ENCODE data around the gene TOR4A.

The TOR4A gene

DNA sequence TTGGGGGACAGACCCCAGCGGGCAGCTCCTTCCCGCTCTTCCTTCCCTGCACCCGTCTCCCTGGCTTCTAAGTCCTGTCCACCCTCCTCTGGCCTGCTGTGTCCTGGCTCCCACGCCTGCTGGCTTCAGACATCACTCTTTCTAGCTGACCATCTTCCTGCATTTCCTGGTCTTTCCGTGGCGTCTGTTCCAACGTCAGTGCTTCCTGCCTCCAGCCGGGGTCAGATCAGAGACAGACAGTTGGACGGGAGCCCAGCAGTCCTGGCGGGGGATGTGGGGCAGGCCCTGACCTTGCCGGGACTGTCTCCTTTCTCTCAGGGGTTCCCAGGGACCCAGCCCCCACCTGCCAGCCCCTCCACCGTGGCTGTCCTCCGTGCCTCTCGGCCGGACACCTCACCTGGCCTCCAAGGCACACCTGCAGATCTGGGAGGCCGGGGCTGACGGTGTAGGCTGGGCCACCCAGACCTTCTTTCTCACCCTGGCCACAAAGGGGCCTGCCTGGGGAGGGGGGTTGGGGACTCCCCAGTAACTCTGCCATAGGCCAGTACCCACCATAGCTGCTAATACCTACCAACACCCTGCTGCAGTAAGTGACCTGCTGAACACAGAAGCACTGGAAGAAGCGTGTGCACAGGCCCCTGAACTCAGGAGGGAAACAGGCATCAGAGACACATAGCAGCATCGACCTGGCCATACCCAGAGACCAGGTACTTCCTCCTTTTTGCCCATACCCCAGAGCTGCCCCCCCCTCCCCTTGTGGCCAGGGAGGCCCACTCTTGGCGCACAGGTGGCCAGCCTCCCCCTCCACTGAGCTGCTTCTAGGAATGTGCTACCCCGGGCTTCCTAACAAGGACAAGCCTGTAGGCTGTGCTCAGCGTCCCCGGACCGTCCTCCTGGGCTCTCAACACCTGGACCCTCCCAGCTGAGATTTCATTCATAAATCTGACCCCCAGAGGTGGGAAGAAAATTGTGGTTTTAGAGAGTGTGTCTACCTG, 19.4 kb downstream of the TOR4A start:
- no peak for DNase-seq

DNA sequence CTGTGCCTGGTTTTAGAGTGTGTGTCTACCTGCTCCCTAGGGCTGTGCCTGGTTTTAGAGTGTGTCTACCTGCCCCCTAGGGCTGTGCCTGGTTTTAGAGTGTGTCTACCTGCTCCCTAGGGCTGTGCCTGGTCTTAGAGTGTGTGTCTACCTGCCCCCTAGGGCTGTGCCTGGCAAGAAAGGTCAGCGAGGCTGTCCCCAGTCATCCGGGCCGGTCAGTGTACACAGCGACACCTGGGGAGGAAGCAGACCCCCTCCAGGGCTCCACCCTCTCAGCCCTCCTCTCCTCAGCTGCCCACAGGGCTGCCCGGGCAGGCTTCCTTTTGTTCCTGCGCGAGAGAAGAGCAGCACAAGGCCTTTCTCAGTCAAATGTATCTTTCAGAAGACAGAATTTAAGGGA, 20.4 kb downstream of the TOR4A start:
- DNase-seq: no peak

DNA sequence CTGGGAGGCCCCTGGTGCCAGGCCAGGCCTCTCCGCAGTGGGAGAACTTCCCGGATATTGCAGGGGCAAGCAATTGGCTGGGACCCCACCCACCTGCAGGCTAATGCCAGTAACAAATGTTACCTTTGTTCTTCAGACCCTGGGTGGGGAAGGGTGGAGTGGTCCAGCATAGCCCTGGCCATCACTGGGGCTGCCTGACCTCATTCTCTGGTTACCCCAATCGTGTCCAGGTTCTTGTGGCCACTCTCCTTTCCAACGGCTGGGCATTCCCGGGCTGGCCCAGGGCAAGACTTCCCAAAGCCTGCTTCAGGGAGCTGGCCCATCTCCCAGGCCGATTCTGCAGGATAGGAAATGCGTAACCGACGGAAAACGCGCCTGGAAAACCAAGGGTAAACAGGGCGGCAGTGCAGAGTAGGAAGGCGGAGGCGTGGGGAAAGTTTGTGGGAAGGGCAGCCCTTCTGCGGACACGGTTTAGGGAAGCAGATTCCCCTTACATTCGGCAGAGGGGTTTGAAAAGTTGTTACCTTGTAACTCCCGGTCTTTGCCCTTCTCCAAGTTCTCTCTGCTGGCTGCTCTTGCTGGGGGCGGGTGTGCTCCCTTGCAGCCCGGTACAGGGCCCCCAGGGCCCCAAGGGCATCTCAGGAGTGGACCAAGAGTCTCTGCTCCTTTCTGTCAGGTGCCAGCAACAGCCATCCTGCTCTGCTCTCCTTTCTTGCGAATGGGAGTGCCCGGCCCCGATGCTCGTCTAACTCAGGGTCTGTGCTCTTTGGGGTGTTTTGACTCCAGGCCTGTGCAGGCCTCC, 21.1 kb downstream of the TOR4A start:
- DNase-seq: no peak

DNA sequence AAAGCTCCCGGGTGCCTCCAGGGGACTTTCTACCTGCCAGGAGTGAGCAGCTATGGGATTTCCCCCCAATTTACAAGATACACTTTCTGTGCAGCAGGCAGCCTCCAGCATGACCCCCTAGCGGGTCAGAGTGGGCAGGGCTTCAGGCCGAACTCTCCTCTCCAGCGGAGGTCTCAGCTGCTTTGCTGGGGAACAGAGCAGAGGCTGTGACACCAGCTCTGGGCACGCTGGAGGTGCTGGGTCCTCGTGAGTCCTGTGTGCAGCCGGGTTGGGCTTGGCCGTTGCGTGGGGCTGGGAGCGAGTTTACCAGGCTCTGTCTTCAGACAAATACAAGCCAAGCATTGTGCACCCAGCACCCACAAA, 21.7 kb downstream of the TOR4A start:
- DNase-seq: no peak

DNA sequence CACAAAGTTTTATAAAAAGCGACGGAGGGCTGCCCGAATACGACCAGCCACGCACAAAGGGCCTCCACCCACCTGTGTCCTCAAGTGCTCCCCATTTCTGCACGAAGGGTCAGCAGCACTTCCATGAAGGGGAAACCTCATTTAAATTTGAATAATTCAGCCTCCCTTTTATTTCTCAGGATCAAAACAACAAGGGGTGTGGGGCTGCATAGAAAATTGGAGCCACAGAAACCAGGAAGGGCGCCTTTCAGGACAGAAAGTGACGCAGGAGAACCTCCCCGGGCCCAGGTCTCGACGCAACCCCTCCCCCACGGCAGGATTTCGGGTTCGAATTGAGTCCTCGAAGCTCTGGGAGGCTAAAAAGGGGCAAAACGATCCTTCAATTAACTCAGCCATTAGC, 22.4 kb downstream of the TOR4A start:
- no peak for DNase-seq

DNA sequence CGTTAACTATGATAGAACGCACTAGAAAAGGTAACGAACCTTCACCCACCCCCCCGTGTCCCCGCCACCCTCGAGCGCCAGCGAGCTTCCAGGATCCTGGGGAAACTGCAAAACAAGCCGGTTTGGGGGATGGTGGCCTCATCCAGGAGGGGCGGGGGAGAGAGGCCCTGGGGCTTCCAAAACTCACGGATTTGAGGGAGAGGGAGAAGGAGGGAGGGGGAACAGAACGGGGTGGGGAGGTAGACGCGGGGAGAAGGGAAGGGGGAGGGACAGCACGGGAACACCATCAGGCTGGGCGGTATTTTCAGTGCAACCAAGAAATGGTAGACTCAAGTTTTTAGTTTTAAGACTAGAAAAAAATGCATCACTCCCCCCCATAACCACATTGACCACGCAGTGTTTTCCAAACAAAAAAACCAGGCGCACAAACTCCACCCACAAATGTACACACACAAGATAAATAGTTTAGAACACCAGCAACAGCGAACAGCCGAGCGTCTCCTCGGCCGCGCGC, 23.1 kb downstream of the TOR4A start:
- no peak for DNase-seq

DNA sequence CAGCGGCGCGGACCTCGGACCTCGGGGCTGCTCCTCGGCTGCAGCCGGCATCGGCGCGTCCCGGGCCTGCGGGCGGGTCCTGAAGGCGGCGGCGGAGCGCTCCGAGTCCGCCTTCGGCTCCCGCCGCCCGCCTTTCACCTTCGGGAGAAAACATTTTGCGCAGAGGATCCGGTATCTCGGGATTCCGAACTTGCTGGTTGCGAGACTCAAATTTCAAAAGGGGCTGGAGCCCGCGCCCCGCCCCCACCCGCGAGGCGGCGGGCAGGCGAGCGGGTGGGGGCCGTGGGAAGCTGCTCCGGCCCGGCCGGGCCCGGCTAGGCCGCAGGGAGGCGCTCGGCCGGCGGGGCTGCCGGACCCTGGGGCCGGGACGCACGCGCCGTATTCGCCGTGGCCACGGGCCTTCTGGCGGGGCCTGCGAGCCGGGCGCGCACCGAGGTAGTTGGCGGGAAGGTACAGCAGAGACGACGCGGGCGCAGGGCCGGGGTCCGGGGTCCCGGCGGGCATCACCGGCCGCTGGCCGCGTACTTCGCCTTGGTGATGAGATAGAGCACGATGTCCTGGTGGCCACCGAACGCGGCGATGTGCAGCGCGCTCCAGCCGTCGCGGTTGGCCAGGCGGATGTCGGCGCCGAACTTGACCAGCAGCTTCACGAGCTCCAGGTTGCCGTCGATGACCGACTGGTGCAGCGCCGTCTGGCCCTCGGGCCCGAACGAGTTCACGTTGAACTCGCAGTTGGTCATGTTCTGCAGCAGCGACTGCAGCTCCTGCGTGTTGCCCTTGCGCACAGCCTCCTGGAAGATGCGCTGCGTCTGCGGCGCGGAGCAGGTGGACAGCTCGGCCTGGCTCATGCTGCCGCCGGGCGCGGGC, 23.8 kb downstream of the TOR4A start:
- DNase-seq: no peak

DNA sequence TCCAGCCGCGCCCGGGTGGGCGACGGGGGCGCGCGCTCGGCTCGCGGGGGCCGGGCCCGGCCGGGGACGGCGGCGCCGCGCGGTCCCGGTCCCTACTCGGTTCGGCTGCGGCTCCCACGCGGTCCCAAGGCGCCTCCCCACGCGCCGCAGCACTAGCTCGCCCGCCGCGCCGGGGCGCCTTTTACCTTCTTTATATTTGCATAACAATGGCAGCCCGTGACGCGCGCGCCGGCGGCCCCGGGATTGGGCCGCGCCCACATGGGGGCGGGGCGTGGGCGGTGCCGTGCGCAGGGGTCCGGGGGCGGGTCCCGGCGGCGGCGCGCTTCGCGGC, 24.6 kb downstream of the TOR4A start, which contains the start of gene NRARP:
TSS of gene NRARP (minus strand) at position 154 of the 331 bp plus-strand sequence. CDS start 343 bp downstream, outside the sequence.
- DNase-seq: peak; percentile 29

DNA sequence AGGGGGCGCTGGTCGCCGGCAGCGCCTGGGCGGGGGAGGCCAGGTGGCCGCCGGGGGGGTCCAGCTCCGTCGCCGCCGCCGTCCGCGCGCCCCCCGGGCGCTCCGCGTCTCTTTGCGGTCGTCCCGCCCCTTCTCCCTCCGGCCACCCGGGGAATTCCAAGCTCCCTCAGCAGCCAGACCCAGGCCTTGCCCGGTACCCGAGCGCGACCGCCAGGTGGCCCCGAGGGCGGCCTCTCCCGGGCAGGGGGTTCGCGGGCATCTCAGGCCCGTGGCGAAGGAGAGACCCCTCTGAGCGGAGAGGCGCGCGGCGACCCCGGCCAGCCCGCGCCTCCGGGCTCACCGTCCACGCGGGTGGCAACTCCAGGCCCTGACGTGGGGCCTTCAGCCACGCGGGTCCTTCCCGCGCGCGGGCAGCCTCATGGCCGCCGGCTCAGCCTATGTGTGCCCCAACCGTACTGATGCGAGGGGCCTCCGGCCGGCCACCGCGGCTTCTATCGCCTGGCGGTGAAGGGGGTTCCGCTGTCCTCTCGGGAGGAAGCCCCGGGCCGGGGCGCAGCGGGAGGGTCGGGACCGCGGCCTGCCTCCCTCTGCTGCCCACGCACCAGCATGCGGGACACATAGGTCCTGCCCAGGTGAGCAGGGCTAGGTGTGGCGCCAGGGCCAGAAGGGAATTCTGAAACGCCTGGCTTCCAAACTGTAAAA, 25.1 kb downstream of the TOR4A start:
- DNase-seq: no peak

DNA sequence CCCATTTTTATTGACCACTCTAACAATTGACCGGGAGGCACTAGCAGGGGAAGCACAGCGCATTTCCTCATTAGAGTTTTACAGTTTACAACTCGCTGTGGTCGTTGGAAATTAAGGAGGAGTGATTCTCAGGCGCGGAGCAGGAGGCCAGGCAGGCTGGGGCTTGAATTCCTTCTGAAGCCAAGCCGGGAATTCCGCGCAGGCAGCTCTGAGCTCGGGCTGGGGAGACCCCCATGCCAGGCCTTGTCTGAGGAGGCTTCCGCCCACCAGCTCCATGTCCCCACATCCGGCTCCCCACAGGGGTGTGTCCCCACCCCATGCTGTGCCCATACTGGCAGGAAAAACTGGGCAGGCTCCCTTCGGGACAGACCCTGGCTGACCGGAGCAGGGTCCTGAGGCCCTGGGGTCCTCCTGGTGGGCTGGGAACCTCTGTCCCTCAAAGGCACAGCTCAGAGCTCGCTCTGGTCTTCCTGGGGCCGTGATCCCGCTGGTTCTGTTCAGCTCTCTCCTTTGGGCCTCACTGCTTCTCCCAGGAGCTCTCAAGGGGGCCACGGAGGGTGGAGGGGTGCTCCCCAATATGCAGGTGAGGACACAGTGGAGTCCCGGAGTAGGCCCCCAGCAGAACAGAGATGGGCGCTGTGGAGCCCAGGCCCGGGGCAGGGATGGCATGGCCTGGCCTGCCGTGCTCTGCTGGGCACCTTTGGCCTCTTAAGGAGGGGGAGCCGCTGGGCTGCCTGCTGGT, 25.8 kb downstream of the TOR4A start:
- no peak for DNase-seq

DNA sequence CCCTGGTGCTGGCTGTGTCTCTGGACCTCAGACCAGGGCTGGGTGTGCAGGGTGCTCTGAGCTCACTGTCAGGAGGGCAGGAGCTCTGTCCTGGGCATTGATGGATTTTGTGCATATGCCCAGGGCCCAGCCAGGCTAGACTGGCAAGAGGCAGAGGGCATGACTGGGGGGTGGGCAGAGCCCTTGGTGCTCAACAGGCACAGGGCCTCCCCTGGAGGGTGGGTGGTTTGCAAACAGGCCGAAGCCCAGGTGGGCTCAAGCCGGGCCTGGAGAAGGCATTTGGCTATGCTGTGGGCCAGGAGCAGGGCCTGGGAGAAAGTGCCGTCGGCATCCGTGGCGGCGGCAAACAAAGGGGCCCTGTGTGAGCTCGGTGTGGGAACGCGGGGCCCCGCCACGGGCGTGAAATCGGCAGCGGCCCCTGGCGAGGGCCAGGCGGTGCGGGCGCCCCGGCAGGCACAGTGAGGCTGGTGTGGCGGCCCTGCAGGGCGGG, 26.4 kb downstream of the TOR4A start:
- no peak for DNase-seq

DNA sequence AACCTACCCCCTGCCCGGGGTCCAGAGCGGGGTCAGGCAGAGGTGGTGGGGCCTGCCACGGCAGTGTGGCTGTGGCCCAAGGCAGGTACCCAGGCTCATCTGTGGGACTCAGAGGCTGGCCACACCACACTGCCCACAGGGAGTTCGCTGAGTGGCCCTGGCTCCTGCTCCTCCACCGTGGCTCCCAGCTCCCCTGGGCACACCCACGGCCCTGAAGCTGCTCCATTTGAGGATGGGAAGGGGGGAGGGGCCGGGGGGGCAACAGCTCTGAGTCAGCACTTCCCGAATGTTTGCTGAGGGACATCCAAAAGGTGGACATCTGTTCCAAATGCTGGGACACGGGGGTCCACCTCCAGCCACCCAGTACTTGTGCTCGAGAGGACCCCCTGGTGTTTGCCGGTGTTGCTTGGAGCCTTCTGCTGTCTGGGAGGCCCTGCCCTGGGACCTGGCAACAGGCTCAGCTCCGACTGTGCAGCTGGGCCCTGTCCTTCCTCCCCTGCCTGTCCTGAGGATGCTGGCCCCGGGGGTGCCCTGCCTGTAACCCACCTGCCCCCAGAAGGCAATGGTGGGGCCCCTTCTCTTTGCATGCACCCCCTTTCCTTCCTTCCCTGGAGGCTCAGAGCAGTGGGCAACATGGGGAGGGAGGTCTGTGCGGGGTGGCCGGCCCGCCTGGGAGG, 27.0 kb downstream of the TOR4A start:
- no peak for DNase-seq

DNA sequence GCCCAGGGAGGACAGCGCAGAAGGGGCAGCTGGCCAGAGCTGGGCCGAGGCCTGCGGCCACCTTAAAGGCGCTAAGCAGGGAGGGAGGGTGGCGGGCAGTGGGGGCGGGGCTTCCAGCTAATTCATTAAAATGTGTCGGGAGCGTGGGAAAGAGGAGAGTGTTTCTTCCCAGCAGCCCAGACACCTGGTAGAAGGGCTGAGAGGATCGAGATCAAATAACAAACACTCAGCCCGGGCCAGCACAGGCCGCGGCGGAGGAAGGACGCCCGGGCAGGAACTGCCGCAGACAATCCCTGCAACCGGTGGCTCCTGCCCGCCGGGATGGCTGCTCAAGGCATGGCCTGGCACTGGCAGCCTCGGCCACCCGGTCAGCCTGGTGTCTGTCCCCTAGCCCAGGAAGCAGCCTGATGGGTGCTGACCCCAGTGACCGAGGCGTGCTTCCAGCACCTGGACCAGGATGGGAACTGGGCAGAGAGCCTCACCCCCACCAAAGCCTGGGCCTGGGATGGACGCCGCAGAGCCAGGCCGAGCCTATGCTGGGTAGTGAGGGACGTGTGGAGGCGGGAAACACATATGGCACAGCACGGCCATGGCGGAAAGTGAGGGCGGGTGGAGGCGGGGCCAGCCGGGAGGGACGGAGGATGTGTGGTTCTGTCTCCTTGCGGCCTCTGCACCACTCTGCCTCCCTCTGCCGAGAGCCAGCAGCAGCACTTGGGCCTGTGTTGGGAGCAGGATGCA, 27.7 kb downstream of the TOR4A start:
- no peak for DNase-seq

DNA sequence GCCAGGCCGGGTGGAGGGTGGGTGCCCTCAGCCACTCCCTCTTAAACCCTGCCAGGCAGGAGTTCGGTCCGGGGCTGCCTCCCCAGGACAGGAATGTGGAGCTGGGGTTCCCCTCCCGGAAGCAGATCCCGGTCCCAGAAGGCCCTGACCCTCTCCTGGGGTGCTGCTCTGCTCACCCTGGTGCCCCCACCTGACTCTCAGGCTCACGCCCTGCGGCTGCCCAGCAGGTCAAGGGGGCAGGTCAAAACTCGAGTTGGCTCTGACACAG, 28.2 kb downstream of the TOR4A start:
- no peak for DNase-seq

DNA sequence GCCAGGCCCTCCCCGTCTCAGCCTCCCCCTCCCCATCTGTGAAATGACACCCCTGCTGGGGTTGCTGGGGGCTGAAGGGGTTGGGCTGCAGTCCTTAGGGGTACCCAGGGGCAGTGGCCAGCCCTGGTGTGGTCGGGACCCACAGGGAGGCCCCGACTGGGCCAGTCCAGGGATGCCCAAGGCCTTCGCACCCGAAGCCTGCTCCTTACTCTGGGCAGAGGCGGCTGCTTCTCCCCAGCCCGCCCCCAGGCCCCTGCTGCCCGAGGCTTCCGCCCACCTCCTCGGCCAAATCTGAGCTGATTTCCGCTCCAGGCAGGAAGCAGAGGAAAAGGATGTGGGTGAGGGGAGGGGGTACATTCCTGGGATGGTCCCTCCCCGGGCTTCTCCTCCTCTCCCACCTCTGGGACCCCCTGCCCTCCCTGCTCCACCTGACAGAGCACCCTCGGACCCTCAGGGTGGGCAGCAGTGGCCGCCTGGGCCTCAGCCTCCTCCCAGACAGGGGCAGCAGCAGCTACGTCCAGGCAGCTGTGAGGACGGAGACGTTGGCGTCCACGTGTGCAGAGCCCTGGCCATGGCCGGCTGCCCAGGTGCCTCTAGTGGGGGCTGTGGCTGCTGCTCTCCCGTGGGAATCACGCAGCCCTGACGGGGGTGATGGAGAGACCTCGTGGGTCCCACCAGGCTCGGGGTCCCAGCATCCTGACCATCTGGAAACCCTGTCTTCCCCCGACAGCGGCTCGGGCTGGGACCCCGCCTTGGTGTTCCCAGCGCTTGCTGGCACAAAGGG, 28.7 kb downstream of the TOR4A start:
- DNase-seq: no peak

DNA sequence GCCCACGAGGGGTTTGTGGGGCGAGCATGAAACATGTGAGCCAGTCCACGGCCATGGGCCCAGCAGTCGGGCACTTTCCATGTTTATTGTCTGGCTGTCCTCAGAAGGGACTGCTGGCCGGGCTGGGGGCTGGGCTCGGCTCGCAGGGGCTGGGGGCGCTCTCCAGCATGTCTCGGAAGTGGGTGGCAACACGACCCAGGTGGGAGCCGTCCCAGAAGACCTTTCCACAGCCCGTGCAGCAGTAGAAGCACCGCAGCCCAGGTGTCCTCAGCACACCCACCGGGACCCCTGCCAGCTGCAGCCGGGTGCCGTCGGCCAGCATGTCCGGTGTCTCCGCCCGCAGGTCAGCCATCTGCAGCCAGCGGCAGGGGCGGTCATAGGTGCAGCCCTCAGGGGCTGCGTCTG, 29.3 kb downstream of the TOR4A start:
- no peak for DNase-seq

DNA sequence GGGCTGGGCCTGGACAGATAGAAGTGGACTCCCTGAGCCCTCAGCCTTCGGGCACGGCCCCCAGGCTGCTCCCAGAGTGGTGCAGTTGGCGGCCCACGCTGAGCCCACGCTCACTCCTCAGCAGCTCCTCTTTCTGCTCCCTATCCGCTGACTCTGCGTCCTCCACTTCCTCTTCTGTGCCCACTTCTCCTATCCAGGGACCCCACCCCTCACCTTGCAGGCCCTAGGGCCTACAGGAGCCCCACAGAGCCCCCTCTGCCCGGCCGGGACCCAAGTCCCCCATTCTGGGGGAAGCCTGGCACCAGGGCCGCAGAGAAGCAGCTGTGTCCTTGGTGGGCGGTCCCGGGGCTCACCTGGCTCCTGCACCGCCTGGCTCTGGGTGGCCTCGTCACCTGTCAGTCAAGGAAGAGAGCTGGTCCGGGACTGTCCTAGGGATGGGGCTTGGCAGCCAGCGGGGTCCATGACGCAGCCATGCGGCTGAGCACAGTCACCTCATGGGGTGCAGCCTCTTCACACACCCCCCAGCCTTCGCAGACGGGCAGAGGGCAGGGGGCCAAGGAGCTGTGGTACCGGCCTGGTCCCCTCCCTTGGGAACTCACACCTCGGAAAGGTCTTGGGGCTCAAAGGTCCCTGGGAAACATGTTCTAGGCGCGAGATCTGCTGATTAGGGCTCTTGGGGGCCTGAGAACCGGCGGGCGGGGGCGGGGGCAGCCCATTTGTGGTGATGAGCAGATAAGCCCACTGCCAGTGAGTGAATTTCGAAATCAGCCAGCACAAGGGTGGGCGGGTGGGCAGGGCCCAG, 29.9 kb downstream of the TOR4A start:
- no peak for DNase-seq

DNA sequence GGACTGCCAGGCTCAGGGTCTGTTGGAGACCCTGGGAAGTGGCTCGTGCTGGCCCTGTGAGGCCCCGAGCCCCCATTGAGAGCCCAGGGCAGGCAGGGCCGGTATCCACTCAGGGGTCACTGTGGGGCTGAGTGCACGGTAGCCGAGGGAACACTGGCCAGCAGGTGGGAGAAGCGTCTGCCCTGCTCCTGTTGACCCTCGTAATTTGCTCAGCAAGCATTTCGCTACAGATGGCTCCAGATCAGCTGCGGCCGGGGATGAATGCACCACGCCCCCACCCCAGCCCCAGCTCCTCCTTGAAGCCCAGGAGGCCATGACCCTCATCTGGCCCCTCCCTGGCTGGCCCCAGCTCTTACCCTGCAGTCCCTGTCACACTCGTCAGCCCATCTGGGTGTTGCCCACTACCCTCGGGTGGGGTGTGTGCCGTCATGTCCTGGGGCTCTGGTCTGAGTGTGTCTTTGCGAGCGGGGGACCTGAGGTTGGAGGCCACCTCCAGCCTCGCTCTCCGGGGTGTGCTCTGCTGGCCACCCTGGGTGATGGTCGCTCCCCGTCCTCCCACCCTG, 30.6 kb downstream of the TOR4A start:
- no peak for DNase-seq
